Measurements from ENCODE around the gene WIPI1.
"Not testable (repeated sequence)": the region's sequence is repeated elsewhere in the genome, so short reads cannot be mapped to it uniquely, and the experiment has no call there.

Gene WIPI1

DNA sequence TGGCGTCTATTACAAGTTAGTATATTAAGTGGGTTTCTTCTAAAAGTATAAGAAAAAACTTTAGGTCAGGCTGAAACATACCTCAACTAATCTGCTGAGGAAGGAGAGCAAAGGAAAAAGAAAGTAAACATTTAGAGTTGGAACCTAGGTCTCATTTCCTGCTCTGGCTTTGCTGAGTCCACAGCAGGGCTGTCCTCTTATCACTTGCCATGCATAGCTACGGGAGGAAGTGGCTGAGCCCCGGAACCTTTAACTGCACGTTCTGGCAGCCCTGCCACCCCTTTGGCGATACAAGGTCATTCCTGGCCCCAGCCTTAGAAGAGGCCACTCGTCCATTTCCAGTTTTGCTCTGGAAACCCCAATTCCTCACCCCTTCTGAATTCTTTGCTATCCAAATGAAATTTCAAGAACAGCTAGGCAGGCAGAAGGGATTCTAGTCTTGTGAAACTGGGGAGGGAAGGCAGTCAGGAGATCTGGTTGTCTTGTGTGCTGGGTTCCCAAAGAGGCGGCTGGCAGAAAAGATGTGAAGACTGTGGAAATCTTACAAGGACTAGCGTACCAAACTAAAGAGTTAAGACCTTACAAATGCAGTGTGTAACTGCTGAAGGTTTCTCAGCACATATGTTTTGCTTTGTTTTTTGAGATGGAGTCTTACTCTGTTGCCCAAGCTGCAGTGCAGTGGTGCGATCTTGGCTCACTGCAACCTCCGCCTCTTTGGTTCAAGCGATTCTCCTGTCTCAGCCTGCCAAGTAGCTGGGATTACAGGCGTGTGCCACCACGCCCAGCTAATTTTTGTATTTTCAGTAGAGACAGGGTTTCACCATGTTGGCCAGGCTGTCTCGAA, 19.1 kb downstream of the WIPI1 start:
- peak; percentile 45 for DNase-seq (ENCODE audit: low spot score)

DNA sequence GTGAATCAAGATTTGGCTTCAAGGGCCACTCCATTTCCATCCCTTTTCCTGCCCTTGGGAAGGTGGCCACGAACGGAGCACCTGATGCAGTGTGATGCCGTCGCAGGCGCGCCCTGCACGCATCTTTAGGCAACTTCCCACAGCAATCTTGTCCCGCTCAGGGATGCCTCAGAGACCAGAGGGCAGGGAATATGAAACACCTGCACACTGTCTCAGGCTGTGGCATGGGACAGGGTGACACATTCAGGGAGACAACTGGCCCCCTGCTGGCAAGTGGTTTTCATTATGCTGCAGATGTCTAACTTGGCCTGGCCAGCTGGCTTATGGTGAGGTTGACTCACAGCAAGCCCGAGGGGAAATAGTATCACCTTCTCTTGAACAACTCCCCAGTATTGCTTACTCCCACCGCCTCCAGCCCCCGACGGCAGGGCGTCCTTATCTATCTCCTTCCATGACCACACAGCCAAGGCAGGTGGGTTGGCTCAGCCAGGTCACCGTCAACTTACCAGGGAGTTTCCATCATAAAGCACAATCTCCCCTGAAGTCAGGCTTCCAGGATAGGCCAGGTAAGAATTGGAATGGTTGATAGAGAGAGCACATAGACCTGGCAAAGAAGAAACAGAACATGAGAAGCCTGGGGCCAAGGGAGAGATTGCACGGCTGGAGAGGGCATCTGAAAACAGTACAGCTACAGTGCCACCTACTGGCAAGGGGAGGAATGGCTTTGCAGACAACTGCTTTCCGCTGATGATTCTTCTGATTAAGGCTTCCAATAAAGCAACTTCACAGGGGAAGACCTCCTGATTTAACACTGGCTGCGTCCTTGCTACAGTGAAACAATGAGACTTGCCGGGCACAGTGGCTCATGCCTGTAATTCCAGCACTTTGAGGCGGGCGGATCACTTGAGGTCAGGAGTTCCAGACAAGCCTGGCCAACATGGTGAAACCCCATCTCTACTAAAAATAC, 21.1 kb downstream of the WIPI1 start:
- peak; percentile 69 for DNase-seq (ENCODE audit: low spot score)

DNA sequence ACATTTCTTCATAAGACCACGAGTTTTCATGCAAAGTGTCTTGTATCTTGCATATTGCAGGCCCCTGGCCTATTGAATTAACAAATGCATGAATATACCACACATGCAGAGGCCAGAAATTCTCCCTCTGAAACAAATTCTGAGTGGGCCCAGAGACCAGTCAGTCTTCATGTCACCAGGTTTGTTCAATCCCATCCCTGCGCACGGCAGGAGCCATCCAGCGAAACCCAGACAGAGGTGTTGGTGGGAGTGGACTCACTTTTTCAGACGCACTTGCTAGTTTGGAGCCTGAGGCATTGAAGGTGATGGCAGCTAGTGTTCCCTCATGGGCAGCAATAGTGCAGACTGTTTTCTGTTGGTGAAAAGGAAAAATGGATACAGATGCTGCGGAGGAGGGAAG, 21.9 kb downstream of the WIPI1 start:
- no peak for DNase-seq (ENCODE audit: low spot score)

GRCh38 chr17:68433911-68434508, 23.3 kb downstream of the WIPI1 start:
- no peak for DNase-seq (ENCODE audit: low spot score)

DNA sequence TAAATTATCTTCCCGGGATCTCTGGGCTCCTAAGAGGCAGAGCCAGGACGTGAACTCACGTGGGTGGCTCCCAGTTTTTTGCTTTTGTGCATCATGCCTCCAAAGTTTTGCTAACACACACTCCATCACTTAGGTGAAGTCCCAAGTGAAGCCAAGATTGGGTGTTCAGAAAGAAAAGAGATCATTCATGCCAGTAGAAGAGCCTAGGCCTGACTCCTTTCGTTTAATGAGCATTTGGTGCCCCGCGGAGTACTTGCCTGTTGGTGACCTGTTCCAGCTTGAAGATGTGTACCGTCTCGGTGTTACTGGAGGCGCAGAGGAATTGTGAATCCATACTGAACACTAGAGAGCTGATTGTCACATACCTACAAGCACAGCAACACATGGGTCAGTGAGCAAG, 24.1 kb downstream of the WIPI1 start:
- no peak for DNase-seq (ENCODE audit: low spot score)

- no peak for DNase-seq (ENCODE audit: low spot score)
Observed at GRCh38 chr17:68432086-68432864, 25.0 kb downstream of the WIPI1 start.

DNA sequence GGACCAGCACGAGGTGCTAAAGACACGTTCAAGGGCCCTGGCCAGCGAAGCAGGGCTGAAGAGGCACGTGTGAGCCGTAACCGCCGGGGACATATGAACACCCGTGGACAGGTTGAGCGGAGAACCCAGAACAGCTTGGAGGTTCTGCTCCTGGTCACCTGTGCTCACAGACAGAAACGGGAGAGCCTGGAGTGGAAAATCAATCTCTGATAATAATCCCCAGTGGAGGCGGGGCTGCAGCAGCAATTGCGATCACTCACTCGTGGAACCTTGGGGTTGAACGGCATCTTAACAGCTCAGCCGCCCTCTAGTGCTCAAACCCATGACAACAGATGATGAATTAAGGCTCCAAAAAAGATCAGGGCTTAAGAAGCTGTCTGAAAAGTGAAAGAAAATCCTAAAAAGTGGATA, 25.6 kb downstream of the WIPI1 start:
- DNase-seq (ENCODE audit: low spot score): no peak

DNA sequence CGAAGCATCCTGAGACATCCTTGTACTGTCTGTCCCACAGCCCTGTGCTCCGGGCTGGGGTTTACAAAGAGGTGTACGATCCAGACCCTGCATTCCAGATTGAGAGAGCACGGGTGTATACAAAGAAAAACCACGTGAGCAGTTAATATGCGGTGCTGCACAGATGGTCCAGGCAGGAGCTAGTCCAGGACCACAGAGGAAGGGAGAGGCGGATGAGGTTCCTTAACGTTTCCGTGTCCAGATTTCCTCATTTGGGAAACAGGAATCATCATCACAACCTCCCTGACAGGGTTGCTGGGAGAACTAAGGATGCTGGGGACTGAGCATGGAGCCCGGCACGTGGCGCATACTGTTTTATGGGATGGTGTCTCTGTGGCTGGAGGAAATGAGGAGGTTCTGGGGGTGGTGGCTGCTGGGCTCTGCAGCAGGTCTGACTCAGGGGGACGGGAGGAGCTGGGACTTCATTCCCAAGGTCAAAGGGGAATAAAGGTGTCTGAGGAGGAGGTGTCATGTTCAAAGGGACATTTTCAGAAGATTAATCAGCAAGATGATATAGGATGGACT, 26.2 kb downstream of the WIPI1 start:
- no peak for DNase-seq (ENCODE audit: low spot score)

GRCh38 chr17:68429881-68430280, 27.4 kb downstream of the WIPI1 start:
- DNase-seq (ENCODE audit: low spot score): no peak

- DNase-seq (ENCODE audit: low spot score): no peak
Observed at GRCh38 chr17:68428498-68429172, 28.7 kb downstream of the WIPI1 start.

DNA sequence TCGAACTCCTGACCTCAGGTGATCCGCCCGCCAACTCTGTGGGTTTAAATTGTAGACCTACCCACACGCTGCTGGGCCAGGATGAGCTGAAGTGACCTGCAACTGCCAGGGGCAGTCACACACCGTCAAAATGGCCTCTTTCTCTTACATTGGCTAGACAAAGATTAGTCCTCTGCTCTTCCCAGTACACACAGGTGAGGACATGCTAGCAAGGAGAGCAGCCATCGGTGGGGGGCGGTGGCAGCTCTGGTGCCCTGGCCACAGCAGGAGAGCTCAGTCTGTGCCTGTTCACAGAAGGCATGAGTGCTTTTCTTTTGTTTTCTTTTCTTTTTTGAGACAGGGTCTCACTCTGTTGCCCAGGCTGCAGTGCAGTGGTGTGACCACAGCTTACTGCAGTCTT, 29.7 kb downstream of the WIPI1 start:
- DNase-seq (ENCODE audit: low spot score): no peak

DNA sequence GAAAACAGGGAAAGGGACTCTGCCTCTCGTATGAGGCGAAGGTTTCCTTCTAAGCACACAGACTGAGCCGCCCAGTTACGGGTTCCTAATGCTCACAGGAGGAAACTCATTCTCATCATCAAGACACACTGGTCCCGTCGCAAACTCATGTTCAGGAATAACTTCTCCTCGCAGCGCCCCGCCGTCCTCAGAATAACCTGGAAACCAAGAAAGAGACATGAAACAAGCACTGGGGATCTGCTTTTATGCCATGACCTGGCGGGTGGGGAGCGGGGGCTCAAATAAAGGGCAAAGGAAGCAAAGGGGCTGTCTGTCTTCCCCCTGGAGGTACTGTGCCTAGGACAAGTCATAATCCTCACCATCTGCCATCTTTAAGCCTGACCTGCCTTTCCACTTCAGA, 31.3 kb downstream of the WIPI1 start:
- no peak for DNase-seq (ENCODE audit: low spot score)

- no peak for DNase-seq (ENCODE audit: low spot score)
Observed at GRCh38 chr17:68424861-68425260, 32.4 kb downstream of the WIPI1 start.

DNA sequence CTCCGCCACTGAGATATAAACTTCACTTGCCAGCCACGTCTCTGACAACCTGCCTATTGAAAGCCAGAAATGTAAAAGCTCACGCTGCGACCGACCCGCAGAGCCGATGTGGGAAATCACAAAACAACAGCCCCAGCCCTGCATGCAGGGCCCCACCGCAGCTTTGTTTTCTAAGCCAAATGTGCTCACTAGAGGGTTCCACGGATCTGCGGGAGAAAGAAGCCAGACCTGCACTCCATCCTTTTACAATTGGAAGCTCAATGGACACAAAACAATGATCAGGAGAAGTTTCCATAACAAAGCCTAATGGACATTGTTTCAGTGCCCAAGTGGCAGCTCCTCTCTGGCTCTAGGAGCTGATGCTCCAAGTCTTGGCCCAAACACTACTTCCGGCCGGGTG, 33.1 kb downstream of the WIPI1 start:
- no peak for DNase-seq (ENCODE audit: low spot score)

DNA sequence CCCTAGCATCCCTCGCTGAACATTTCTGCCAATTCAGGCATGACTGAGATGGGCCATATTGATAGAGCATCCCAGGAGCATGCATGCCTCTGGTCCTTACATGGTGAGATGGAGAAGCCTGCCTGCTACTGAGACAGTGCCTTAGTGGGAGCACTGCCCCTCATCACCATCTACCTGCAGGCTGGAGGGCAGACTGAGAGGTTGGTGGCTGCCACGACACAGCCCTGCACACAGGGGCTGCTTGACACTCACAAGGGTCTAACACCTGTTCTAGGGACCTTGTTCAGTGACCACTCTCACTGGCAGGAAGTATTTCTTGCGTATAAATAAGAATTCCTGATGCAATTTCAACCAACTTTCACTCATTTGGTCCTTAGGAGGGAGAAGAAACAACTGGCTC, 34.0 kb downstream of the WIPI1 start:
- no peak for DNase-seq (ENCODE audit: low spot score)

- DNase-seq (ENCODE audit: low spot score): no peak
Observed at GRCh38 chr17:68422821-68423220, 34.5 kb downstream of the WIPI1 start.

DNA sequence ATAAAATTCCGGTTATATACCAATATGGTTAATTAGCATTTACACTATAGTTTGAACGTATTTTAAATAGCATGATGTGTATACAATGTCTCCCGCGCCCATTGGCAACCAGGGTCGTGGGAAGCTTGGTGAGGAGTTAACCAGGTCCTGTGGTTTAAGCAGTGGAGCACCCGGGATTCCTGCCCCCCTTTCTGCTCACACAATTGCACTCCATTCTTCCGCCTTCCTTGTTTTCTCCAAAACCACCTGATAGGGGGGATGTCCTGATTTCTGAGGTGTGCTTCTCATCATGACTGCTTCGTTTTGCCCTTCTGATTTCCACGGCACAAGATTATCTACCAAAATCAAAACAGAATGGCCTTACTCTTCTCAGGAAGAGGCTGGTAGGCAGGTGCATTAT, 35.8 kb downstream of the WIPI1 start:
- no peak for DNase-seq (ENCODE audit: low spot score)

GRCh38 chr17:68420065-68420464, 37.2 kb downstream of the WIPI1 start:
- DNase-seq (ENCODE audit: low spot score): no peak

DNA sequence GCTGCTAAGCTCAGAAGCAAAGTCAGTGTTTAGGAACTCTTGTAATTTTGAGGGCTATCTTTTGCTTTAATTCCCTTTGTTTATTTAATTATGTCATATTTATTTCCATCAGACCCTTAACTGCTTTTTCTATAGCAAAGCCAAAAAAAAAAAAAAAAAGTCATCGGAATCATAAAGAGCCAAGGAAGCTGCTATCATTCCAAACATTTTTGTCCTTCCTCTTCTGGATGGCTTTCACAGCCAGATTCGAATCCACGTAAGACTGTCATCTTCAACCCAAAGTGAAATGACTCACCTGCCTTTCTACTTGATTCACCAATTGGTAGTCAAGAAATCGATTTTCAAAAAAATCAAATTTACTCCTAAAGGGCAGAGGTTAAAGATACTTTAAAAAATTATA, 38.4 kb downstream of the WIPI1 start:
- DNase-seq (ENCODE audit: low spot score): no peak

GRCh38 chr17:68417317-68417716, 40.0 kb downstream of the WIPI1 start:
- DNase-seq (ENCODE audit: low spot score): no peak

GRCh38 chr17:68414901-68415300, 42.4 kb downstream of the WIPI1 start:
- not testable (repeated sequence) for DNase-seq (ENCODE audit: low spot score)

Measured in pons (tissue), 1 donor.